NCI-H1417 (cell line): Measurements from ENCODE around the gene RIC8B.

ENCODE experiments used
- DNase-seq, 3 experiments: peaks; one replicate each; lab custom pipeline; 2025; lab: John Stamatoyannopoulos, UW

RIC8B gene

GRCh38 chr12:106867651-106868050, 93.2 kb downstream of the RIC8B start:
- no peak for DNase-seq

- no peak for DNase-seq
Observed at GRCh38 chr12:106868982-106869700, 94.7 kb downstream of the RIC8B start.

- no peak for DNase-seq
Observed at GRCh38 chr12:106870116-106870515, 95.6 kb downstream of the RIC8B start.

GRCh38 chr12:106871477-106871876, 97.0 kb downstream of the RIC8B start:
- no peak for DNase-seq

GRCh38 chr12:106873983-106874382, 99.5 kb downstream of the RIC8B start:
- DNase-seq, result no peak

GRCh38 chr12:106878804-106879203, 104.3 kb downstream of the RIC8B start:
- DNase-seq, result peak; percentile 60 to 98 (median 71)

GRCh38 chr12:106879612-106880011, 105.1 kb downstream of the RIC8B start:
- peak in 1 of 3 experiments; percentile 46 for DNase-seq

GRCh38 chr12:106883426-106883825, 108.9 kb downstream of the RIC8B start:
- DNase-seq, result no peak

- no peak for DNase-seq
Observed at GRCh38 chr12:106885026-106885425, 110.5 kb downstream of the RIC8B start.

- DNase-seq, result no peak
Observed at GRCh38 chr12:106885541-106886249, 111.2 kb downstream of the RIC8B start.

GRCh38 chr12:106886932-106887331, 112.5 kb downstream of the RIC8B start:
- DNase-seq, result no peak

GRCh38 chr12:106888348-106888970, 114.0 kb downstream of the RIC8B start:
- no peak for DNase-seq

GRCh38 chr12:106889326-106889725, 114.8 kb downstream of the RIC8B start:
- DNase-seq, result no peak

GRCh38 chr12:106889950-106890626, 115.6 kb downstream of the RIC8B start:
- no peak for DNase-seq

GRCh38 chr12:106892075-106892474, 117.6 kb downstream of the RIC8B start:
- DNase-seq, result peak in 2 of 3 experiments; percentile 20 to 56

GRCh38 chr12:106893451-106893850, 119.0 kb downstream of the RIC8B start:
- DNase-seq, result no peak

- DNase-seq, result no peak
Observed at GRCh38 chr12:106894774-106895173, 120.3 kb downstream of the RIC8B start.

GRCh38 chr12:106896603-106897002, 122.1 kb downstream of the RIC8B start:
- no peak for DNase-seq

GRCh38 chr12:106897082-106897481, 122.6 kb downstream of the RIC8B start:
- DNase-seq, result peak; percentile 24 to 68 (median 31)

- peak; percentile 83 to 95 (median 84) for DNase-seq
Observed at GRCh38 chr12:106897981-106898901, 123.8 kb downstream of the RIC8B start.

- DNase-seq, result no peak
Observed at GRCh38 chr12:106900554-106900953, 126.1 kb downstream of the RIC8B start.
